H1 (cell line): Measurements from ENCODE around the gene LDLRAD3. TPM values are rescaled to one million over a fixed set of nuclear protein-coding genes. Genes with fewer than 3 reads are reported as not detected.

Source experiments
- CTCF ChIA-PET: fragments of 300-600 bp; sonication (Branson Sonifier 250); formaldehyde crosslinking; loops from one replicate; lab custom pipeline; 2021; ENCODE audit not compliant: partially characterized antibody; lab: Charles Lee
- POLR2A ChIA-PET: fragments of 300-600 bp; sonication (Branson Sonifier 250); formaldehyde crosslinking; loops from one replicate; lab custom pipeline; 2021; ENCODE audit warnings: inconsistent platforms; ENCODE audit not compliant: partially characterized antibody; lab: Charles Lee
- DNase-seq, 2 experiments: peaks; one replicate each; pipeline versions ENCODE4 v3.0.0 to v3.0.0-alpha.2; 2010 to 2022; ENCODE audit warnings: low spot score in 2 of 2, low read depth in 1 of 2, mixed read lengths in 1 of 2
- FAIRE-seq: peaks from 2 replicates; lab custom pipeline; 2011; peaks lifted over from hg19 to GRCh38; lab: Jason Lieb, UNC
- H2AFZ ChIP-seq: 2 replicates; pipeline ENCODE4 v1.8.1; 2012; ENCODE audit warnings: low read length, inconsistent platforms
- H2AK5ac ChIP-seq: 2 replicates; pipeline ENCODE4 v1.6.1; 2013; ENCODE audit warnings: low read depth, low read length
- H2BK120ac ChIP-seq: replicated peaks from 2 replicates; pipeline ENCODE3; 2013; ENCODE audit warnings: low read depth, low read length, inconsistent platforms
- H2BK12ac ChIP-seq: 2 replicates; pipeline ENCODE4 v1.6.1; 2013; ENCODE audit warnings: low read depth, low read length
- H2BK15ac ChIP-seq: 2 replicates; pipeline ENCODE4 v1.6.1; 2013; ENCODE audit warnings: low read length
- H2BK20ac ChIP-seq: 2 replicates; pipeline ENCODE4 v1.6.1; 2013; ENCODE audit warnings: low read length
- H2BK5ac ChIP-seq: 2 replicates; pipeline ENCODE4 v1.6.1; 2013; ENCODE audit warnings: low read depth, low read length
- H3K14ac ChIP-seq: 2 replicates; pipeline ENCODE4 v1.6.1; 2013; ENCODE audit warnings: inconsistent platforms; ENCODE audit not compliant: insufficient read length
- H3K18ac ChIP-seq: 2 replicates; pipeline ENCODE4 v1.6.1; 2013; ENCODE audit warnings: low read length; ENCODE audit errors: extremely low read depth
- H3K23ac ChIP-seq: 2 replicates; pipeline ENCODE4 v1.6.1; 2013; ENCODE audit warnings: inconsistent platforms; ENCODE audit not compliant: insufficient read length
- H3K23me2 ChIP-seq: 2 replicates; pipeline ENCODE4 v1.6.1; 2013; ENCODE audit warnings: low read depth, low read length
- H3K27ac ChIP-seq: 2 replicates; pipeline ENCODE4 v1.6.1; 2011; ENCODE audit warnings: low read depth, low read length, inconsistent platforms
- H3K27me3 ChIP-seq, 4 experiments: replicated peaks in 1 of 4; 1 replicate in 1 of 4; 2 replicates in 3 of 4; pipeline versions ENCODE4 v1.6.1 to v1.8.1; 2011 to 2013; ENCODE audit warnings: low read length in 3 of 4, mild to moderate bottlenecking in 3 of 4, inconsistent platforms in 2 of 4, mixed read lengths in 2 of 4, moderate library complexity in 1 of 4; ENCODE audit not compliant: control insufficient read depth in 3 of 4, insufficient read depth in 3 of 4; ENCODE audit errors: extremely low read depth in 1 of 4
- H3K36me3 ChIP-seq, 4 experiments: 2 replicates each; pipeline versions ENCODE4 v1.6.1 to v1.8.1; 2011 to 2013; ENCODE audit warnings: mild to moderate bottlenecking in 4 of 4, low read length in 3 of 4, moderate library complexity in 2 of 4, control low read depth in 1 of 4, inconsistent platforms in 1 of 4; ENCODE audit not compliant: insufficient read depth in 4 of 4, control insufficient read depth in 2 of 4
- H3K4ac ChIP-seq: replicated peaks from 2 replicates; pipeline ENCODE3; 2013; ENCODE audit warnings: low read length, low read depth, mixed read lengths, inconsistent platforms; ENCODE audit not compliant: insufficient read length
- H3K4me1 ChIP-seq, 4 experiments: replicated peaks in 1 of 4; 1 replicate in 1 of 4; 2 replicates in 3 of 4; pipeline versions ENCODE4 v1.6.1 to v1.8.1; 2011 to 2013; ENCODE audit warnings: low read length in 3 of 4, inconsistent platforms in 2 of 4, mixed read lengths in 1 of 4; ENCODE audit not compliant: insufficient read depth in 4 of 4, control insufficient read depth in 3 of 4
- H3K4me2 ChIP-seq, 2 experiments: 2 replicates each; pipeline versions ENCODE4 v1.6.1 to v1.8.1; 2011 to 2013; ENCODE audit warnings: low read depth in 2 of 2, low read length in 2 of 2, control low read depth in 1 of 2, inconsistent platforms in 1 of 2, mild to moderate bottlenecking in 1 of 2; ENCODE audit not compliant: insufficient read depth in 1 of 2
- H3K4me3 ChIP-seq, 4 experiments: fragments of 200-600, 300-600 bp in 1 of 4; sonication (generic), shearing (Covaris generic), sonication (Bioruptor Twin) in 1 of 4; 2 replicates each; pipeline versions ENCODE4 v1.5.1 to v1.8.1; 2011 to 2016; ENCODE audit warnings: low read length in 4 of 4, low read depth in 3 of 4, control low read depth in 2 of 4, inconsistent platforms in 2 of 4, mild to moderate bottlenecking in 2 of 4, mixed read lengths in 1 of 4, moderate library complexity in 1 of 4; ENCODE audit not compliant: insufficient read depth in 2 of 4; ENCODE audit errors: extremely low read depth in 1 of 4
- H3K56ac ChIP-seq: replicated peaks from 2 replicates; pipeline ENCODE3; 2013; ENCODE audit warnings: low read depth, mild to moderate bottlenecking, mixed read lengths, low read length, inconsistent platforms; ENCODE audit not compliant: insufficient read length
- H3K79me1 ChIP-seq: 2 replicates; pipeline ENCODE4 v1.6.1; 2013; ENCODE audit warnings: low read depth, low read length, control low read depth
- H3K79me2 ChIP-seq, 2 experiments: 2 replicates each; pipeline versions ENCODE4 v1.6.1 to v1.8.1; 2012 to 2013; ENCODE audit warnings: low read length in 2 of 2, mild to moderate bottlenecking in 2 of 2, inconsistent platforms in 1 of 2; ENCODE audit not compliant: insufficient read depth in 2 of 2, control insufficient read depth in 1 of 2
- H3K9ac ChIP-seq, 4 experiments: replicated peaks in 1 of 4; 1 replicate in 1 of 4; 2 replicates in 3 of 4; pipeline versions ENCODE4 v1.6.1 to v1.8.1; 2011 to 2013; ENCODE audit warnings: low read depth in 3 of 4, low read length in 3 of 4, control low read depth in 2 of 4, mild to moderate bottlenecking in 2 of 4, moderate library complexity in 2 of 4, inconsistent platforms in 1 of 4; ENCODE audit errors: extremely low read depth in 1 of 4
- H3K9me3 ChIP-seq, 2 experiments: 2 replicates each; pipeline versions ENCODE4 v1.6.1 to v1.8.1; 2012 to 2013; ENCODE audit warnings: mild to moderate bottlenecking in 2 of 2, moderate library complexity in 2 of 2, control low read depth in 1 of 2, inconsistent platforms in 1 of 2, low read depth in 1 of 2, low read length in 1 of 2, mixed read lengths in 1 of 2; ENCODE audit not compliant: insufficient read depth in 2 of 2
- H4K20me1 ChIP-seq, 2 experiments: replicated peaks in 1 of 2; 2 replicates each; pipeline versions ENCODE3 to v1.8.1; 2011 to 2013; ENCODE audit warnings: inconsistent platforms in 2 of 2, low read length in 2 of 2, mild to moderate bottlenecking in 1 of 2; ENCODE audit not compliant: insufficient read depth in 2 of 2, control insufficient read depth in 1 of 2
- H4K5ac ChIP-seq: 2 replicates; pipeline ENCODE4 v1.6.1; 2013; ENCODE audit warnings: low read length, low read depth, mixed read lengths, inconsistent platforms; ENCODE audit not compliant: insufficient read length
- H4K8ac ChIP-seq: 2 replicates; pipeline ENCODE4 v1.8.0; 2013; ENCODE audit warnings: mild to moderate bottlenecking, moderate library complexity, low read length, inconsistent platforms; ENCODE audit not compliant: insufficient read depth; ENCODE audit errors: extremely low read depth
- H4K91ac ChIP-seq: replicated peaks from 2 replicates; pipeline ENCODE3; 2013; ENCODE audit warnings: low read length, mixed read lengths, inconsistent platforms; ENCODE audit not compliant: insufficient read length
- CHD1 ChIP-seq: IDR thresholded peaks from 2 replicates; pipeline ENCODE4 v1.6.1; 2012; ENCODE audit warnings: low read depth, low read length, improper control_type of control experiment
- CREB1 ChIP-seq: IDR thresholded peaks from 2 replicates; pipeline ENCODE4 v1.6.1; 2012; ENCODE audit warnings: inconsistent platforms
- POU5F1 ChIP-seq: IDR thresholded peaks from 2 replicates; pipeline ENCODE4 v1.6.1; 2011; ENCODE audit warnings: low read depth, mild to moderate bottlenecking, low read length, moderate library complexity
- SAP30 ChIP-seq: fragments of 300-600 bp; sonication (generic); IDR thresholded peaks from 2 replicates; pipeline ENCODE4 v1.7.1; 2012; ENCODE audit warnings: low read length, moderate library complexity, mild to moderate bottlenecking, inconsistent platforms; ENCODE audit not compliant: insufficient read depth, insufficient replicate concordance
- SUZ12 ChIP-seq: fragments of 200-600 bp; sonication (generic); IDR thresholded peaks from 2 replicates; pipeline ENCODE4 v1.6.1; 2012; ENCODE audit warnings: mild to moderate bottlenecking, inconsistent platforms, low read length, moderate library complexity, mixed read lengths
- TAF1 ChIP-seq: IDR thresholded peaks from 2 replicates; pipeline ENCODE4 v1.6.1; 2011; ENCODE audit warnings: mild to moderate bottlenecking, low read depth, low read length
- ZNF274 ChIP-seq: IDR thresholded peaks from 2 replicates; pipeline ENCODE4 v1.7.0; 2012; ENCODE audit warnings: low read length, borderline replicate concordance; ENCODE audit errors: extremely low read depth
- WGBS, 2 experiments: shearing (Covaris generic) in 1 of 2; methylation state at CpG; one replicate each; pipeline versions ENCODE4 v1.1.6 to v1.1.7; 2013 to 2015; ENCODE audit warnings: low lambda C conversion rate in 2 of 2, mixed read lengths in 2 of 2, inconsistent platforms in 1 of 2, low coverage in 1 of 2, missing lambda C conversion rate in 1 of 2; ENCODE audit not compliant: insufficient replicate concordance in 2 of 2, insufficient coverage in 1 of 2, insufficient read length in 1 of 2; ENCODE audit errors: extremely low coverage in 1 of 2, missing lambda C conversion rate in 1 of 2; 5-methylcytosine and 5-hydroxymethylcytosine counted together
- polyA plus RNA-seq, 7 experiments: library from polyadenylated mRNA; depleted of rRNA in 3 of 7; stranded (reverse) in 5 of 7; unstranded in 2 of 7; fragments of >200 nt in 5 of 7; fragments of 200-250 nt in 2 of 7; gene quantifications; 1 replicate in 5 of 7; 2 replicates in 1 of 7; 4 replicates in 1 of 7; pipeline versions ENCODE4 v1.2.1 to v1.2.3, GENCODE V29; 2011 to 2013; ENCODE audit warnings: missing spikeins in 2 of 7, mixed read lengths in 2 of 7
- total RNA-seq: library from RNA; stranded (reverse); fragmentation: NEBNext Ultra II Directional; extraction: Animal tissue kit (Norgen Biotek cat#: 25700); gene quantifications from 2 replicates; pipeline ENCODE4 v1.2.1, GENCODE V29; 2021

LDLRAD3 gene
- total and polyA plus RNA-seq, 2 of the 8 experiments (the other 6 are each of a cell fraction or from before 2014, with no cell fraction given), result 18.6 to 22.8 TPM

DNA sequence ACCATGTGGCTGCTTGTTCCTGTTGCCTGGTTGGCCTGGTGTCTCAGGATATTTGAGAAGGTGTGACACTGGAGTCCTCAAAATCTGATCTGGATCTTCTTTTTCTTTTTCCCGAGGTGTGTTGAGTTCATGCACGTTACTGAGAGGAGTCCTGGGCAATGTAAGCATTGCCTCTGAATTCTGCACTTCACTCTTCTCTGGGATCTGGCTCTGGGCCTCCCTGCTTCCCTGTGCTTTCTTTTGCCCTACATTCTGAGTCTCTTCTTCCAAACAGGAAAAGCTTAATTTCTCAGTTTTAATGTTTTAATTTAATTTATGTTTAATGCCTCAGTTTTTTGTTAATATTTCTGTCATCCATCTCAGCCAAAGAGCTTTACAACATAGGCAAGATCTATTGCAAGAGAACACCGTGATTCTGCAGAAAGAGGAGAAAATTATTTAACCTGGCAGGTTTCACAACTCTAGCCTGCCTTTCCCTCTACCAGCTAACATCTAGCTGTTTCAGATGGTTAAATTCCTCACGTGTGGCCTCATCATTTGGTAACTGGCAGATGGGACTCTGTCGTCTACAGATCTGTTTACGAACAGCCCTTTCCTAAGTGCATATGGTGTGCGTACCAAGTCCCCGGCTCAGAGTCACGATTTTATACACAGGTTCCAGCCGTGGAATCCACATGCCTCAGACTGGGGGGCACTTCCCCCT lies 24.7 kb downstream of the LDLRAD3 start:
- Histone ChIP-seq H3K23ac (no peak overlapping the region), H3K56ac (no peak overlapping the region), H4K20me1 (no peaks in the 10 kb centered on the region), H3K9ac (no peak overlapping the region), H3K4me2 (no peak overlapping the region), H2BK12ac (no peak overlapping the region), H3K79me2 (peaks cover 9 to 78% of the 10 kb centered on the region in 2 experiments), H2BK20ac (no peak overlapping the region), H2BK15ac (no peak overlapping the region), H2BK5ac (no peak overlapping the region), H3K27ac (no peak overlapping the region), H4K91ac (no peak overlapping the region), H3K14ac (no peak overlapping the region), H2AK5ac (no peak overlapping the region), H3K36me3 (no peaks in the 10 kb centered on the region; a peak in 1 of 8 replicates), H2BK120ac (no peak overlapping the region), H3K9me3 (0 out of 4 replicates have a peak, but pooled peaks cover 0 to under 1% of the 10 kb centered on the region in 2 experiments), H4K8ac (no peak overlapping the region), H4K5ac (no peak overlapping the region), H3K27me3 (no peaks in the 10 kb centered on the region), H3K4me1 (peaks cover 0 to 4% (median under 1%) of the 10 kb centered on the region in 4 experiments; a peak in 1 of 7 replicates), H3K4me3 (no peak overlapping the region), H3K23me2 (no peaks in the 10 kb centered on the region), H3K79me1 (peaks cover 7% of the 10 kb centered on the region; the same call in 1 of the 2 replicates), H3K18ac (no peak overlapping the region), H3K4ac (no peak overlapping the region), H2AFZ (no peak overlapping the region)
- WGBS, 2 experiments, result 95% methylated on average over 10 of the region's 10 CpGs; no CpG with 5 or more reads in 1 of the 2 experiments
- ChIA-PET CTCF (interaction anchor here (0.9 to 4.0 kb wide), 4 partner anchors 10 to 147 kb away, joined by 3 to 13 read pairs (median 7); no protein-coding TSS in a partner anchor), POLR2A (no interaction called here)
- no peak for FAIRE-seq
- no peak for DNase-seq
- TF ChIP-seq CREB1 (no peak), SAP30 (no peak), CHD1 (no peak), POU5F1 (no peak), SUZ12 (no peak), TAF1 (no peak), ZNF274 (no peak)
- TF ChIP-seq, all 59 proteins: peak for 0
